ENCODE measurements around the gene PCED1B. TPM values are rescaled to one million over a fixed set of nuclear protein-coding genes. Genes with fewer than 3 reads are reported as not detected.

The PCED1B gene
- total and polyA plus RNA-seq, 2 experiments from 2014 or later, result 3.6 to 6.6 TPM

- no peaks in the 10 kb centered on the region for H3K79me2 ChIP-seq
- H3K36me3 ChIP-seq (replicated peaks; ENCODE audit: insufficient read depth, low read depth), result no peaks in the 10 kb centered on the region
- H3K9me2 ChIP-seq (replicated peaks; ENCODE audit: insufficient read depth), result no peaks in the 10 kb centered on the region
- no peaks in the 10 kb centered on the region for H3K4me1 ChIP-seq (ENCODE audit: insufficient read depth)
- no peak for TF ChIP-seq EZH2 (IDR thresholded peaks at IDR 0.05; ENCODE audit: borderline replicate concordance)
- no peak for TF ChIP-seq EZH2phosphoT487 (IDR thresholded peaks at IDR 0.05; ENCODE audit: low read depth, severe bottlenecking, unreplicated experiment)
- TF ChIP-seq, protein P1, sequence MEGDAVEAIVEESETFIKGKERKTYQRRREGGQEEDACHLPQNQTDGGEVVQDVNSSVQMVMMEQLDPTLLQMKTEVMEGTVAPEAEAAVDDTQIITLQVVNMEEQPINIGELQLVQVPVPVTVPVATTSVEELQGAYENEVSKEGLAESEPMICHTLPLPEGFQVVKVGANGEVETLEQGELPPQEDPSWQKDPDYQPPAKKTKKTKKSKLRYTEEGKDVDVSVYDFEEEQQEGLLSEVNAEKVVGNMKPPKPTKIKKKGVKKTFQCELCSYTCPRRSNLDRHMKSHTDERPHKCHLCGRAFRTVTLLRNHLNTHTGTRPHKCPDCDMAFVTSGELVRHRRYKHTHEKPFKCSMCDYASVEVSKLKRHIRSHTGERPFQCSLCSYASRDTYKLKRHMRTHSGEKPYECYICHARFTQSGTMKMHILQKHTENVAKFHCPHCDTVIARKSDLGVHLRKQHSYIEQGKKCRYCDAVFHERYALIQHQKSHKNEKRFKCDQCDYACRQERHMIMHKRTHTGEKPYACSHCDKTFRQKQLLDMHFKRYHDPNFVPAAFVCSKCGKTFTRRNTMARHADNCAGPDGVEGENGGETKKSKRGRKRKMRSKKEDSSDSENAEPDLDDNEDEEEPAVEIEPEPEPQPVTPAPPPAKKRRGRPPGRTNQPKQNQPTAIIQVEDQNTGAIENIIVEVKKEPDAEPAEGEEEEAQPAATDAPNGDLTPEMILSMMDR (IDR thresholded peaks at IDR 0.05; ENCODE audit: poor library complexity), result no peak
- H3K27me3 ChIP-seq, result no peaks in the 10 kb centered on the region
- no peaks in the 10 kb centered on the region for H4K20me1 ChIP-seq (ENCODE audit: insufficient read depth, poor library complexity, severe bottlenecking)
- no peak overlapping the region for H2AFZ ChIP-seq
- H3K9me3 ChIP-seq (ENCODE audit: low read depth), result no peaks in the 10 kb centered on the region
- 87% methylated on average over 2 of the region's 2 CpGs for WGBS (ENCODE audit: low lambda C conversion rate, missing lambda C conversion rate)
- DNase-seq (ENCODE audit: low spot score), result no peak
- H3K27ac ChIP-seq, result no peak overlapping the region
- H3K4me2 ChIP-seq, result no peak overlapping the region
- no peak overlapping the region for H3K4me3 ChIP-seq
These were observed 65.3 kb downstream of the PCED1B start for GRCh38 chr12:47144769-47145168.

GRCh38 chr12:47145188-47145587, 65.8 kb downstream of the PCED1B start:
- Histone ChIP-seq H3K4me1 (ENCODE audit: insufficient read depth) (no peaks in the 10 kb centered on the region), H2AFZ (no peak overlapping the region), H3K9me2 (replicated peaks; ENCODE audit: insufficient read depth) (no peaks in the 10 kb centered on the region), H3K27me3 (no peaks in the 10 kb centered on the region), H3K9me3 (ENCODE audit: low read depth) (no peaks in the 10 kb centered on the region), H4K20me1 (ENCODE audit: insufficient read depth, poor library complexity, severe bottlenecking) (no peaks in the 10 kb centered on the region), H3K79me2 (no peaks in the 10 kb centered on the region), H3K36me3 (replicated peaks; ENCODE audit: insufficient read depth, low read depth) (no peaks in the 10 kb centered on the region), H3K4me3 (no peak overlapping the region), H3K4me2 (no peak overlapping the region), H3K27ac (no peak overlapping the region)
- 73% methylated on average over 4 of the region's 4 CpGs for WGBS (ENCODE audit: low lambda C conversion rate, missing lambda C conversion rate)
- DNase-seq (ENCODE audit: low spot score), result no peak
- TF ChIP-seq EZH2phosphoT487 (IDR thresholded peaks at IDR 0.05; ENCODE audit: low read depth, severe bottlenecking, unreplicated experiment) (no peak), EZH2 (IDR thresholded peaks at IDR 0.05; ENCODE audit: borderline replicate concordance) (no peak)
- TF ChIP-seq, protein P1 (IDR thresholded peaks at IDR 0.05; ENCODE audit: poor library complexity), result no peak

- no peaks in the 10 kb centered on the region for H3K4me1 ChIP-seq (ENCODE audit: insufficient read depth)
- H3K9me2 ChIP-seq (replicated peaks; ENCODE audit: insufficient read depth), result no peaks in the 10 kb centered on the region
- H3K4me3 ChIP-seq, result no peak overlapping the region
- H3K4me2 ChIP-seq, result no peak overlapping the region
- no peaks in the 10 kb centered on the region for H3K9me3 ChIP-seq (ENCODE audit: low read depth)
- no peak overlapping the region for H2AFZ ChIP-seq
- no peaks in the 10 kb centered on the region for H3K36me3 ChIP-seq (replicated peaks; ENCODE audit: insufficient read depth, low read depth)
- no peak for DNase-seq (ENCODE audit: low spot score)
- no peaks in the 10 kb centered on the region for H4K20me1 ChIP-seq (ENCODE audit: insufficient read depth, poor library complexity, severe bottlenecking)
- H3K27ac ChIP-seq, result no peak overlapping the region
- TF ChIP-seq, protein P1 (IDR thresholded peaks at IDR 0.05; ENCODE audit: poor library complexity), result no peak
- TF ChIP-seq EZH2phosphoT487 (IDR thresholded peaks at IDR 0.05; ENCODE audit: low read depth, severe bottlenecking, unreplicated experiment) (no peak), EZH2 (IDR thresholded peaks at IDR 0.05; ENCODE audit: borderline replicate concordance) (no peak)
- WGBS (ENCODE audit: low lambda C conversion rate, missing lambda C conversion rate), result 89% methylated on average over 2 of the region's 2 CpGs
- no peaks in the 10 kb centered on the region for H3K27me3 ChIP-seq
- H3K79me2 ChIP-seq, result no peaks in the 10 kb centered on the region
These were observed 68.3 kb downstream of the PCED1B start for GRCh38 chr12:47147739-47148138.

DNA sequence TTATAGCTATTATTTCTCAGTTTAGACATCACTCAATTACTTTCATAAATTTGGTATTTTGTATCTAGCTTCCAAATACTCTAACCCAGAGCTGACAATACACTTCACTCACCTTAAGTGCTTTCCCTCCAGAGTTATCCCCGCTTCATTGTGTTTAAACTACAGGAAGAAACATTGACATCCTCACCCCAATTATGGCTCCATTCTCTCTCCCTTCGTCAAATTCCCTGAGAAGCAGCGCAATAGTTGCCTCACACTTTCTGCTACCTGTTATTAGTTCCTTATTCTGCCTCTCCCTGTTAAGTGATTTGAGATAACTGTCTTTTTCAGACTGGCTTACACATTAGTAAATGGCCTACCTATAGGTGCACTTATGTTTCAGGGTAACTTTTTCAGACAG, 69.7 kb downstream of the PCED1B start:
- no peaks in the 10 kb centered on the region for H3K79me2 ChIP-seq
- H3K4me2 ChIP-seq, result no peak overlapping the region
- no peak overlapping the region for H3K4me3 ChIP-seq
- TF ChIP-seq, protein P1 (IDR thresholded peaks at IDR 0.05; ENCODE audit: poor library complexity), result no peak
- TF ChIP-seq EZH2phosphoT487 (IDR thresholded peaks at IDR 0.05; ENCODE audit: low read depth, severe bottlenecking, unreplicated experiment) (no peak), EZH2 (IDR thresholded peaks at IDR 0.05; ENCODE audit: borderline replicate concordance) (no peak)
- H3K9me2 ChIP-seq (replicated peaks; ENCODE audit: insufficient read depth), result no peaks in the 10 kb centered on the region
- H2AFZ ChIP-seq, result no peak overlapping the region
- no peaks in the 10 kb centered on the region for H3K36me3 ChIP-seq (replicated peaks; ENCODE audit: insufficient read depth, low read depth)
- H3K27ac ChIP-seq, result no peak overlapping the region
- WGBS (ENCODE audit: low lambda C conversion rate, missing lambda C conversion rate), result 76% methylated on average over 3 of the region's 3 CpGs
- H4K20me1 ChIP-seq (ENCODE audit: insufficient read depth, poor library complexity, severe bottlenecking), result no peaks in the 10 kb centered on the region
- no peak for DNase-seq (ENCODE audit: low spot score)
- no peaks in the 10 kb centered on the region for H3K4me1 ChIP-seq (ENCODE audit: insufficient read depth)
- no peaks in the 10 kb centered on the region for H3K9me3 ChIP-seq (ENCODE audit: low read depth)
- no peaks in the 10 kb centered on the region for H3K27me3 ChIP-seq
